Measurements from ENCODE around the gene DOCK2. TPM values are rescaled to one million over a fixed set of nuclear protein-coding genes. Genes with fewer than 3 reads are reported as not detected.
"Not testable (repeated sequence)": the region's sequence is repeated elsewhere in the genome, so short reads cannot be mapped to it uniquely, and the experiment has no call there.

Gene DOCK2
- total RNA-seq, 2 experiments from 2014 or later: 161 to 205 TPM

DNA sequence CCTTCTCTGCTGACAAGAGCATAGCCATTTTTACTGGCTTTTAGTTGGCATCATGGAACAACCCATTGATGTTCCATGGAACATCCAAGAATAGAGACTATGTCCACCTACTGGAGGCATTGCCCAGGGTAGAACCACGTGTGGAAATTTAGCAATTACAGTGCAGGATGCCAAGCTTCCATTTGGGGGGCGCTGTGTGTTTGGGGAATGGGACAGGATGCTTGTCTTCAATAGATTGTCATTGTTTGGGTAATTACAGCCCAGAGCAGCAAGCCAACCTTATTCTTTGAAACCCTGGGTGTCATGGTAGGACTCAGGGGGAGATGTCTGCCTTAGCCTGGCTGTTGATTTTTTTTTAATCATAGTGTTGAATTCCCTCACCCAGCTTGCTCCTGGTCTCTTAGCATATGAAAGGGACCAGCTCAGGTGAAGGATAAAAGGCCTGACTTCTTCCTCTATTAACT, 171.1 kb downstream of the DOCK2 start:
- H3K9me2 ChIP-seq (ENCODE audit: insufficient read depth, low read length): no peaks in the 10 kb centered on the region
- no peaks in the 10 kb centered on the region for H4K20me1 ChIP-seq (ENCODE audit: insufficient read depth, low read length)
- H3K79me2 ChIP-seq (ENCODE audit: insufficient read depth, low read depth, low read length): no peaks in the 10 kb centered on the region
- POLR2A ChIA-PET: interaction anchor here (0.6 kb wide), 1 partner anchor 1814 kb away, joined by 3 read pairs; no protein-coding TSS in a partner anchor
- DNase-seq (ENCODE audit: low spot score): no peak
- H3K9me3 ChIP-seq (ENCODE audit: low read length): no peaks in the 10 kb centered on the region
- intact Hi-C loops (cut with micrococcal nuclease; ENCODE audit: unreplicated experiment): no loop called here
- no peaks in the 10 kb centered on the region for H3K4me1 ChIP-seq (ENCODE audit: insufficient read depth, low read length, poor library complexity, severe bottlenecking)
- H3K36me3 ChIP-seq (ENCODE audit: insufficient read depth, low read length): peaks cover 83% of the 10 kb centered on the region
- CTCF ChIA-PET (ENCODE audit: unreplicated experiment): no interaction called here
- H3K4me2 ChIP-seq (ENCODE audit: low read length): no peak overlapping the region
- no peak for TF ChIP-seq EZH2phosphoT487 (IDR thresholded peaks at IDR 0.05; ENCODE audit: borderline replicate concordance, low read depth, low read length)
- TF ChIP-seq, protein P1, sequence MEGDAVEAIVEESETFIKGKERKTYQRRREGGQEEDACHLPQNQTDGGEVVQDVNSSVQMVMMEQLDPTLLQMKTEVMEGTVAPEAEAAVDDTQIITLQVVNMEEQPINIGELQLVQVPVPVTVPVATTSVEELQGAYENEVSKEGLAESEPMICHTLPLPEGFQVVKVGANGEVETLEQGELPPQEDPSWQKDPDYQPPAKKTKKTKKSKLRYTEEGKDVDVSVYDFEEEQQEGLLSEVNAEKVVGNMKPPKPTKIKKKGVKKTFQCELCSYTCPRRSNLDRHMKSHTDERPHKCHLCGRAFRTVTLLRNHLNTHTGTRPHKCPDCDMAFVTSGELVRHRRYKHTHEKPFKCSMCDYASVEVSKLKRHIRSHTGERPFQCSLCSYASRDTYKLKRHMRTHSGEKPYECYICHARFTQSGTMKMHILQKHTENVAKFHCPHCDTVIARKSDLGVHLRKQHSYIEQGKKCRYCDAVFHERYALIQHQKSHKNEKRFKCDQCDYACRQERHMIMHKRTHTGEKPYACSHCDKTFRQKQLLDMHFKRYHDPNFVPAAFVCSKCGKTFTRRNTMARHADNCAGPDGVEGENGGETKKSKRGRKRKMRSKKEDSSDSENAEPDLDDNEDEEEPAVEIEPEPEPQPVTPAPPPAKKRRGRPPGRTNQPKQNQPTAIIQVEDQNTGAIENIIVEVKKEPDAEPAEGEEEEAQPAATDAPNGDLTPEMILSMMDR (conservative IDR thresholded peaks at IDR 0.05; ENCODE audit: low read length): no peak
- no peak overlapping the region for H2AFZ ChIP-seq (ENCODE audit: low read length)
- no TSS peak for BruUV-seq (replicated peaks)
- H3K4me3 ChIP-seq (ENCODE audit: low read depth, low read length, poor library complexity, severe bottlenecking): no peak overlapping the region
- no peak overlapping the region for H3K27ac ChIP-seq (ENCODE audit: low read depth, low read length, poor library complexity, severe bottlenecking)

GRCh38 chr5:169808880-169809279, 171.8 kb downstream of the DOCK2 start:
- H3K4me3 ChIP-seq (ENCODE audit: low read depth, low read length, poor library complexity, severe bottlenecking); H3K9me3 ChIP-seq (ENCODE audit: low read length); BruUV-seq (replicated peaks); H2AFZ ChIP-seq (ENCODE audit: low read length); intact Hi-C loops (cut with micrococcal nuclease; ENCODE audit: unreplicated experiment); DNase-seq (ENCODE audit: low spot score); H3K4me1 ChIP-seq (ENCODE audit: insufficient read depth, low read length, poor library complexity, severe bottlenecking); H3K9me2 ChIP-seq (ENCODE audit: insufficient read depth, low read length); H3K27ac ChIP-seq (ENCODE audit: low read depth, low read length, poor library complexity, severe bottlenecking); CTCF ChIA-PET (ENCODE audit: unreplicated experiment); H3K79me2 ChIP-seq (ENCODE audit: insufficient read depth, low read depth, low read length); H4K20me1 ChIP-seq (ENCODE audit: insufficient read depth, low read length); H3K4me2 ChIP-seq (ENCODE audit: low read length): not testable (repeated sequence)
- H3K36me3 ChIP-seq (ENCODE audit: insufficient read depth, low read length): peaks cover 83% of the 10 kb centered on the region
- POLR2A ChIA-PET: interaction anchor here (0.5 kb wide), 1 partner anchor 8 kb away, joined by 3 read pairs; no protein-coding TSS in a partner anchor

DNA sequence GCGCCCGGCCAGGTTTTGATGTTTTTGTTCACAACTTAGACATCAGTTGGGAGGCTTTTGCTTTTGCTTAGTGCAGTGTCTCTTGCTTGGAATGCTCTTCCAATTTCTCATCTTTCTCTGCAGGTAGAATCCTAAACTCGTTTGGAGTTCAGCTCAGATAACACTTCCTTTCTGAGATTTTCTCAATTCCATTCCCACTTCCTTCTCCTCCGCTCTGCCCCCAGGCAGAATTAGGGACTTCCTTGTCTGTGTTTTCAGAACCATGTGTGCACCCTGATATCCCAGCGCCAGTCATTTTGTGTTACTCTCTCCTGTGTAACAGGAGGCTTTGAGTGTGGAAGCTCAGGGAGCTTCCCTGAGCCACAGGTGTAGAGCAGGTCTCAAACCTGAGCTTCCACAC, 172.2 kb downstream of the DOCK2 start:
- Histone ChIP-seq H3K4me3 (ENCODE audit: low read depth, low read length, poor library complexity, severe bottlenecking) (no peak overlapping the region), H3K4me1 (ENCODE audit: insufficient read depth, low read length, poor library complexity, severe bottlenecking) (no peaks in the 10 kb centered on the region), H3K9me3 (ENCODE audit: low read length) (no peaks in the 10 kb centered on the region), H4K20me1 (ENCODE audit: insufficient read depth, low read length) (no peaks in the 10 kb centered on the region), H3K36me3 (ENCODE audit: insufficient read depth, low read length) (peaks cover 83% of the 10 kb centered on the region), H2AFZ (ENCODE audit: low read length) (no peak overlapping the region), H3K27ac (ENCODE audit: low read depth, low read length, poor library complexity, severe bottlenecking) (no peak overlapping the region), H3K79me2 (ENCODE audit: insufficient read depth, low read depth, low read length) (no peaks in the 10 kb centered on the region), H3K4me2 (ENCODE audit: low read length) (no peak overlapping the region), H3K9me2 (ENCODE audit: insufficient read depth, low read length) (no peaks in the 10 kb centered on the region)
- CTCF ChIA-PET (ENCODE audit: unreplicated experiment): interaction anchor here (0.6 kb wide), 1 partner anchor 20 kb away, joined by 3 read pairs; no protein-coding TSS in a partner anchor
- TF ChIP-seq, protein P1 (conservative IDR thresholded peaks at IDR 0.05; ENCODE audit: low read length): no peak
- TF ChIP-seq EZH2phosphoT487 (IDR thresholded peaks at IDR 0.05; ENCODE audit: borderline replicate concordance, low read depth, low read length): no peak
- intact Hi-C loops (cut with micrococcal nuclease; ENCODE audit: unreplicated experiment): no loop called here
- BruUV-seq (replicated peaks): no TSS peak
- POLR2A ChIA-PET: interaction anchor here (0.5 kb wide), 1 partner anchor 8 kb away, joined by 3 read pairs; no protein-coding TSS in a partner anchor
- DNase-seq (ENCODE audit: low spot score): no peak

All from OCI-LY7 (cell line).